GM19467 (cell line): Measurements from ENCODE around the gene MRM2.

ENCODE experiments used
- ATAC-seq: cut with Tn5 transposase; IDR thresholded peaks from one replicate; pipeline ENCODE4 v1.9.1; 2021; ENCODE audit warnings: mild to moderate bottlenecking, moderate library complexity; ENCODE audit not compliant: unreplicated experiment

MRM2 gene

GRCh38 chr7:2241580-2242540 lies at the start of gene MRM2, which contains the start of gene NUDT1:
MRM2 (minus strand) TSS chr7:2242205; CDS start chr7:2242169, 36 bp downstream.
NUDT1 (plus strand) TSS chr7:2242226; CDS start chr7:2244575, 2,349 bp downstream.
- peak; percentile 45 for ATAC-seq

GRCh38 chr7:2290877-2291276 lies 48.9 kb upstream of the MRM2 start:
- no peak for ATAC-seq

GRCh38 chr7:2289621-2290020 lies 47.6 kb upstream of the MRM2 start:
- ATAC-seq = no peak

GRCh38 chr7:2289111-2289586 lies 47.1 kb upstream of the MRM2 start:
- ATAC-seq = no peak

- peak; percentile 54 for ATAC-seq
These were observed 46.5 kb upstream of the MRM2 start for GRCh38 chr7:2288503-2288902.

GRCh38 chr7:2287745-2288144 lies 45.7 kb upstream of the MRM2 start:
- no peak for ATAC-seq

GRCh38 chr7:2283074-2283473 lies 41.1 kb upstream of the MRM2 start:
- ATAC-seq = no peak

- ATAC-seq = no peak
These were observed 40.3 kb upstream of the MRM2 start for GRCh38 chr7:2282185-2282751.

GRCh38 chr7:2281541-2281940 lies 39.5 kb upstream of the MRM2 start:
- ATAC-seq = no peak

GRCh38 chr7:2280424-2280823 lies 38.4 kb upstream of the MRM2 start:
- no peak for ATAC-seq

GRCh38 chr7:2279896-2280295 lies 37.9 kb upstream of the MRM2 start:
- no peak for ATAC-seq

GRCh38 chr7:2278026-2278425 lies 36.0 kb upstream of the MRM2 start:
- ATAC-seq = no peak

- no peak for ATAC-seq
These were observed 34.1 kb upstream of the MRM2 start for GRCh38 chr7:2276107-2276506.

- no peak for ATAC-seq
These were observed 33.1 kb upstream of the MRM2 start for GRCh38 chr7:2275101-2275500.

- ATAC-seq = no peak
These were observed 32.7 kb upstream of the MRM2 start for GRCh38 chr7:2274666-2275065.

GRCh38 chr7:2273866-2274265 lies 31.9 kb upstream of the MRM2 start:
- no peak for ATAC-seq

GRCh38 chr7:2272031-2272430 lies 30.0 kb upstream of the MRM2 start:
- ATAC-seq = no peak

GRCh38 chr7:2271273-2272026 lies 29.4 kb upstream of the MRM2 start:
- ATAC-seq = no peak

GRCh38 chr7:2270495-2270894 lies 28.5 kb upstream of the MRM2 start:
- ATAC-seq = no peak

- no peak for ATAC-seq
These were observed 28.0 kb upstream of the MRM2 start for GRCh38 chr7:2269991-2270460.
